IMR-90 (cell line): ENCODE data around the gene PDXDC1. TPM values are rescaled to one million over a fixed set of nuclear protein-coding genes. Genes with fewer than 3 reads are reported as not detected.
"Not testable (repeated sequence)": the region's sequence is repeated elsewhere in the genome, so short reads cannot be mapped to it uniquely, and the experiment has no call there.

Source experiments
- ATAC-seq: fragments of 200-7000 bp; cut with Tn5 transposase; 2 replicates; pipeline ENCODE4 v1.9.1; 2020; ENCODE audit warnings: low read depth, mild to moderate bottlenecking, moderate library complexity
- BruUV-seq: library from RNA; stranded (reverse); fragments of 400-500 nt; replicated peaks from 2 replicates; lab custom pipeline; 2021; lab: Mats Ljungman, UMichigan
- CTCF ChIA-PET: fragments of 300-600 bp; formaldehyde crosslinking; extraction: SDS; loops from one replicate; lab custom pipeline; 2021; ENCODE audit warnings: antibody characterized with exemption; lab: Yijun Ruan, JAX
- POLR2A ChIA-PET: fragments of 300-600 bp; sonication (Branson Sonifier 250); formaldehyde crosslinking; loops from one replicate; lab custom pipeline; 2022; ENCODE audit warnings: antibody characterized with exemption; ENCODE audit not compliant: unreplicated experiment; lab: Charles Lee
- DNase-seq: peaks from one replicate; pipeline ENCODE4 v3.0.0; 2013
- H2AFZ ChIP-seq: replicated peaks from 2 replicates; pipeline ENCODE3; 2013; ENCODE audit warnings: low read length, mild to moderate bottlenecking; ENCODE audit not compliant: poor library complexity
- H2AK5ac ChIP-seq: 2 replicates; pipeline ENCODE4 v1.6.1; 2013; ENCODE audit warnings: low read depth, low read length, inconsistent platforms
- H2AK9ac ChIP-seq: replicated peaks from 2 replicates; pipeline ENCODE3; 2013; ENCODE audit warnings: mild to moderate bottlenecking, low read depth, low read length, moderate library complexity; ENCODE audit not compliant: poor library complexity
- H2BK120ac ChIP-seq: 2 replicates; pipeline ENCODE4 v1.6.1; 2013; ENCODE audit warnings: low read depth, low read length, inconsistent platforms
- H2BK15ac ChIP-seq: 3 replicates; pipeline ENCODE4 v1.6.1; 2013; ENCODE audit warnings: low read depth, low read length, inconsistent platforms
- H2BK20ac ChIP-seq: 2 replicates; pipeline ENCODE4 v1.6.1; 2013; ENCODE audit warnings: low read depth, mild to moderate bottlenecking, inconsistent platforms, low read length, moderate library complexity
- H2BK5ac ChIP-seq: 2 replicates; pipeline ENCODE4 v1.6.1; 2013; ENCODE audit warnings: mild to moderate bottlenecking, low read depth, low read length, inconsistent platforms; ENCODE audit not compliant: poor library complexity, severe bottlenecking
- H3K14ac ChIP-seq: replicated peaks from 2 replicates; pipeline ENCODE4 v1.6.1; 2013; ENCODE audit warnings: low read depth, low read length, inconsistent platforms
- H3K18ac ChIP-seq: 2 replicates; pipeline ENCODE4 v1.6.1; 2013; ENCODE audit warnings: low read depth, low read length, control low read depth
- H3K23ac ChIP-seq: 2 replicates; pipeline ENCODE4 v1.6.1; 2013; ENCODE audit warnings: low read depth, low read length, inconsistent platforms
- H3K27ac ChIP-seq: 2 replicates; pipeline ENCODE4 v1.5.1; 2013; ENCODE audit warnings: mild to moderate bottlenecking, control low read depth, low read length; ENCODE audit not compliant: insufficient read depth
- H3K27me3 ChIP-seq: 2 replicates; pipeline ENCODE4 v1.6.1; 2013; ENCODE audit warnings: low read length; ENCODE audit not compliant: control insufficient read depth, insufficient read depth
- H3K36me3 ChIP-seq: 2 replicates; pipeline ENCODE4 v1.6.1; 2013; ENCODE audit warnings: low read length, mixed read lengths; ENCODE audit not compliant: control insufficient read depth, insufficient read depth
- H3K4ac ChIP-seq: 2 replicates; pipeline ENCODE4 v1.6.1; 2013; ENCODE audit warnings: low read depth, low read length, inconsistent platforms
- H3K4me1 ChIP-seq: 2 replicates; pipeline ENCODE4 v1.6.1; 2013; ENCODE audit warnings: low read length, mixed read lengths; ENCODE audit not compliant: control insufficient read depth, insufficient read depth
- H3K4me2 ChIP-seq: 2 replicates; pipeline ENCODE4 v1.6.1; 2013; ENCODE audit warnings: low read depth, mild to moderate bottlenecking, control low read depth, low read length, moderate library complexity
- H3K4me3 ChIP-seq: 2 replicates; pipeline ENCODE4 v1.5.1; 2013; ENCODE audit warnings: low read depth, mild to moderate bottlenecking, control low read depth, low read length, moderate library complexity; ENCODE audit not compliant: insufficient read depth
- H3K56ac ChIP-seq: 2 replicates; pipeline ENCODE4 v1.6.1; 2013; ENCODE audit warnings: low read length, inconsistent platforms; ENCODE audit not compliant: insufficient read depth; ENCODE audit errors: extremely low read depth
- H3K79me1 ChIP-seq, 2 experiments: 2 replicates each; pipeline ENCODE4 v1.6.1; 2013; ENCODE audit warnings: low read length in 2 of 2, inconsistent platforms in 1 of 2, low read depth in 1 of 2
- H3K9ac ChIP-seq: 2 replicates; pipeline ENCODE4 v1.6.1; 2013; ENCODE audit warnings: low read depth, low read length, control low read depth
- H3K9me1 ChIP-seq: 2 replicates; pipeline ENCODE4 v1.6.1; 2013; ENCODE audit warnings: low read length, inconsistent platforms; ENCODE audit not compliant: insufficient read depth
- H3K9me3 ChIP-seq: 2 replicates; pipeline ENCODE4 v1.6.1; 2013; ENCODE audit warnings: low read length; ENCODE audit not compliant: control insufficient read depth, insufficient read depth
- H4K20me1 ChIP-seq: 2 replicates; pipeline ENCODE4 v1.6.1; 2013; ENCODE audit warnings: low read length, inconsistent platforms; ENCODE audit not compliant: insufficient read depth
- H4K5ac ChIP-seq: 2 replicates; pipeline ENCODE4 v1.6.1; 2013; ENCODE audit warnings: mild to moderate bottlenecking, low read depth, low read length, control low read depth
- H4K8ac ChIP-seq, 2 experiments: 2 replicates each; pipeline ENCODE4 v1.6.1; 2013; ENCODE audit warnings: low read depth in 2 of 2, low read length in 2 of 2, control low read depth in 1 of 2, inconsistent platforms in 1 of 2
- H4K91ac ChIP-seq: 2 replicates; pipeline ENCODE4 v1.6.1; 2013; ENCODE audit warnings: low read depth, low read length, inconsistent platforms; ENCODE audit not compliant: insufficient read depth
- WGBS, 2 experiments: methylation state at CpG; one replicate each; pipeline versions ENCODE4 v1.1.5 to v1.1.7; 2013; ENCODE audit warnings: missing lambda C conversion rate in 2 of 2; ENCODE audit not compliant: insufficient read length in 1 of 2; ENCODE audit errors: extremely low coverage in 2 of 2; 5-methylcytosine and 5-hydroxymethylcytosine counted together
- dilution Hi-C: fragments of 300-500 bp; cut with HindIII; formaldehyde crosslinking; loops from one replicate; pipeline ENCODE4 v1.14.3; 2018; ENCODE audit warnings: low sequenced_read_pairs; ENCODE audit not compliant: unreplicated experiment
- in situ Hi-C: fragments of 300-500 bp; cut with MboI; formaldehyde crosslinking; loops from 3 replicates; pipeline ENCODE4 v1.14.3; 2019; ENCODE audit warnings: low sequenced_read_pairs, inconsistent platforms, mixed read lengths
- intact Hi-C: fragments of 100-400 bp; cut with micrococcal nuclease; formaldehyde crosslinking; loops from 2 replicates; pipeline ENCODE4 v1.10.0; 2022
- polyA plus RNA-seq, 3 experiments: library from polyadenylated mRNA; depleted of rRNA; stranded (reverse); fragments of >200 nt; gene quantifications; 2 replicates each; pipeline ENCODE4 v1.2.3, GENCODE V29; 2012; ENCODE audit warnings: low replicate concordance in 1 of 3
- total RNA-seq: library from RNA; depleted of rRNA; stranded (reverse); fragments of >200 nt; gene quantifications from 2 replicates; pipeline ENCODE4 v1.2.3, GENCODE V29; 2012

PDXDC1 gene
- total and polyA plus RNA-seq, 2 of the 4 experiments (the other 2 are of a cell fraction), result 68.7 to 117 TPM

- peaks cover 0 to 25% of the 10 kb centered on the region in 2 experiments; a peak in 2 of 4 replicates for H3K79me1 ChIP-seq
- H3K56ac ChIP-seq, H3K27me3 ChIP-seq, H2BK120ac ChIP-seq, BruUV-seq, H3K4me2 ChIP-seq, H4K91ac ChIP-seq, H2BK15ac ChIP-seq, H3K23ac ChIP-seq, H3K4me3 ChIP-seq, H2BK5ac ChIP-seq, H2AFZ ChIP-seq, H3K14ac ChIP-seq, H3K4ac ChIP-seq, CTCF ChIA-PET, H3K36me3 ChIP-seq, H4K8ac ChIP-seq, DNase-seq, ATAC-seq, dilution Hi-C loops, H3K18ac ChIP-seq, H3K9me3 ChIP-seq, H3K27ac ChIP-seq, in situ Hi-C loops, intact Hi-C loops, H2AK5ac ChIP-seq, H3K9me1 ChIP-seq, H3K9ac ChIP-seq, H2AK9ac ChIP-seq, H2BK20ac ChIP-seq, POLR2A ChIA-PET, H4K5ac ChIP-seq: not testable (repeated sequence)
- 77% methylated on average over 9 of the region's 19 CpGs; no CpG with 5 or more reads in 1 of the 2 experiments for WGBS, 2 experiments
- peaks cover 32% of the 10 kb centered on the region for H3K4me1 ChIP-seq
- H4K20me1 ChIP-seq, result peaks cover 36% of the 10 kb centered on the region
Observed at GRCh38 chr16:15148831-15149230, 174.0 kb downstream of the PDXDC1 start.

- H2AK5ac ChIP-seq, H3K9me3 ChIP-seq, H3K4ac ChIP-seq, in situ Hi-C loops, H2BK20ac ChIP-seq, H4K5ac ChIP-seq, H2BK5ac ChIP-seq, H3K27ac ChIP-seq, H4K8ac ChIP-seq, H3K18ac ChIP-seq, H3K4me2 ChIP-seq, H4K91ac ChIP-seq, dilution Hi-C loops, H3K14ac ChIP-seq, H3K4me3 ChIP-seq, H2AFZ ChIP-seq, POLR2A ChIA-PET, ATAC-seq, H3K56ac ChIP-seq, intact Hi-C loops, DNase-seq, BruUV-seq, H3K36me3 ChIP-seq, H2BK15ac ChIP-seq, H2BK120ac ChIP-seq, H3K27me3 ChIP-seq, H3K9ac ChIP-seq, H2AK9ac ChIP-seq, H3K23ac ChIP-seq, CTCF ChIA-PET, H3K9me1 ChIP-seq: not testable (repeated sequence)
- WGBS, 2 experiments, result no CpG with 5 or more reads among the region's 12 CpGs
- Histone ChIP-seq H3K79me1 (peaks cover 0 to 25% of the 10 kb centered on the region in 2 experiments; a peak in 2 of 4 replicates), H3K4me1 (peaks cover 30% of the 10 kb centered on the region), H4K20me1 (peaks cover 36% of the 10 kb centered on the region)
Observed at GRCh38 chr16:15149260-15149659, 174.4 kb downstream of the PDXDC1 start.
